ENCODE data around the gene SLC17A2. TPM values are rescaled to one million over a fixed set of nuclear protein-coding genes. Genes with fewer than 3 reads are reported as not detected.
A peak's percentile ranks its signal among the peaks of the same experiment; 100 is the strongest.

The SLC17A2 gene
- total and polyA plus RNA-seq, 7 donors = not detected

GRCh38 chr6:25888626-25889025, 41.9 kb downstream of the SLC17A2 start:
- Histone ChIP-seq H3K4me3 (no peak overlapping the region), H3K4me1 (no peaks in the 10 kb centered on the region), H3K9me3 (no peaks in the 10 kb centered on the region), H3K27ac (no peak overlapping the region), H3K36me3 (ENCODE audit: insufficient read depth in 1 of 2, low read depth in 1 of 2) (no peaks in the 10 kb centered on the region), H3K27me3 (ENCODE audit: insufficient read depth in 3 of 3, low read length in 2 of 3) (no peaks in the 10 kb centered on the region)
- no peak for TF ChIP-seq CTCF (IDR thresholded peaks at IDR 0.05)
- intact Hi-C loops (cut with DNase I) = loop anchor here in 1 of 2 donors (5.0 kb wide), 1 partner anchor 101 kb away; no protein-coding TSS in a partner anchor
- DNase-seq (no peak), ATAC-seq (no peak)
- WGBS, 3 donors = 77 to 94% (median 89%) methylated on average over 2 of the region's 2 CpGs

DNA sequence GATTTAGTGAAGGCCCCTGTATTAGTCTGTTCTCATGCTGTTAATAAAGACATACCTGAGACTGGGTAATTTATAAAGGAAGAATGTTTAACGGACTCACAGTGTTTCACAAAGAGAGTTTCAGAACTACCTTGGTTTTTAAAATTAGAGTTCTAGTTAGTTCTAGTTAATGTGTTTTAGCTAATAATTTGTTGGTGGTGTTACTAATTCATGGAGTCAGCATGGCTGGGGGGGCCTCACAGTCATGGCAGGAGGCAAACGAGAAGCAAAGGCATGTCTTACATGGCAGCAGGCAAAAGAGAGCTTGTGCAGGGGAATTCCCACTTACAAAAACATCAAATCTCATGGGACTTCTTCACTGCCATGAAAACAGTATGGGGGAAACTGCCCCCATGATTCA, 44.4 kb downstream of the SLC17A2 start:
- H3K4me1 ChIP-seq = no peaks in the 10 kb centered on the region
- ATAC-seq = no peak
- H3K9me3 ChIP-seq = no peaks in the 10 kb centered on the region
- 79 to 90% (median 87%) methylated on average over 2 of the region's 2 CpGs for WGBS, 3 donors
- H3K36me3 ChIP-seq (ENCODE audit: insufficient read depth in 1 of 2, low read depth in 1 of 2) = no peaks in the 10 kb centered on the region
- H3K27me3 ChIP-seq (ENCODE audit: insufficient read depth in 3 of 3, low read length in 2 of 3) = no peaks in the 10 kb centered on the region
- DNase-seq = no peak
- intact Hi-C loops (cut with DNase I) = loop anchor here in 1 of 2 donors (5.0 kb wide), 1 partner anchor 99 kb away; no protein-coding TSS in a partner anchor
- no peak overlapping the region for H3K27ac ChIP-seq
- H3K4me3 ChIP-seq = no peak overlapping the region
- no peak for TF ChIP-seq CTCF (IDR thresholded peaks at IDR 0.05)

DNA sequence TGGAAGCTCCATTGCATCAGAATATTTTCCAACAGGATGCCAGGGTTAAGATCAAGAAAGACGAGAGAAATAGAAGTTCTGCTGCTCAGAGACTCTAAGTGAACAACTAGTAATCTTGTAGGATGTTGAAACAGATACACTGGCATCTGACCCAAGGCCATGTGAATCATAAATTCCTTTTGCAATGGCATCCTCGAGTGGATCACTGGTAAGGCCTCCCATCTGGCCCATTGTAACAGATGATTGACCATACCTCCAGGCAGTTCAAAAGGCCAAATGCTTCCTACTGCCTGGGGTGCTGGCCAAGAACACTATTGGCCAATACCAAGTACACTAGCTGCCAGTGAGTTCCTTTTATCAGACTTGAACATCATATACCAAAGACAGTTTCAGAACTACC, 46.5 kb downstream of the SLC17A2 start:
- no peaks in the 10 kb centered on the region for H3K4me1 ChIP-seq
- no peak overlapping the region for H3K27ac ChIP-seq
- H3K4me3 ChIP-seq = no peak overlapping the region
- intact Hi-C loops (cut with DNase I) = no loop called here
- ATAC-seq = peak in 3 of 4 donors; percentile 64 to 87 (median 66)
- H3K9me3 ChIP-seq = no peaks in the 10 kb centered on the region
- WGBS, 3 donors = 40 to 47% (median 42%) methylated on average over 2 of the region's 2 CpGs
- H3K36me3 ChIP-seq (ENCODE audit: insufficient read depth in 1 of 2, low read depth in 1 of 2) = no peaks in the 10 kb centered on the region
- peak in 1 of 2 donors; percentile 17 for DNase-seq
- no peaks in the 10 kb centered on the region for H3K27me3 ChIP-seq (ENCODE audit: insufficient read depth in 3 of 3, low read length in 2 of 3)
- no peak for TF ChIP-seq CTCF (IDR thresholded peaks at IDR 0.05)

DNA sequence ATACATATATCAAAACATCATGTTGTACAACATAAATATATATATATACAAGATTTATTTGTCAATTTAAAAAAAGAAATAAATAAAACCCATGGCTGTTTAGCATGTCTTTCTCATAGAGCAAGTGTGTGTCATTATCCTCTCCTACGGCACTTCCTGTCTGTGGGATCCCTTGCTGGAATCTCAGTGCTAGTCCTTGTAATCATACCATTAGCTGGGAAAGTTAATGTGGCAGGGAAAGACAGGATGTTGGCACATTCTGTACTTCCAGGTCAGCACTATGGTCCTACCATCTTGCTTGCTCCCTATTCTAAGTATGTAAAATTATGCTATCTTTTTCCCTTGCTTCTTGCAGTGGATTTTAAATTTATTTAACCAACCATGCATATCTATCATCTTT, 47.0 kb downstream of the SLC17A2 start:
- intact Hi-C loops (cut with DNase I) = no loop called here
- H3K9me3 ChIP-seq = no peaks in the 10 kb centered on the region
- no peaks in the 10 kb centered on the region for H3K27me3 ChIP-seq (ENCODE audit: insufficient read depth in 3 of 3, low read length in 2 of 3)
- no peak overlapping the region for H3K27ac ChIP-seq
- 76 to 85% (median 81%) methylated on average over 1 of the region's 1 CpG for WGBS, 3 donors
- H3K4me1 ChIP-seq = no peaks in the 10 kb centered on the region
- ATAC-seq (no peak), DNase-seq (no peak)
- no peaks in the 10 kb centered on the region for H3K36me3 ChIP-seq (ENCODE audit: insufficient read depth in 1 of 2, low read depth in 1 of 2)
- H3K4me3 ChIP-seq = no peak overlapping the region
- no peak for TF ChIP-seq CTCF (IDR thresholded peaks at IDR 0.05)

GRCh38 chr6:25882051-25882496, 48.4 kb downstream of the SLC17A2 start:
- WGBS, 3 donors = 23 to 57% (median 55%) methylated on average over 28 of the region's 28 CpGs
- H3K27me3 ChIP-seq (ENCODE audit: insufficient read depth in 3 of 3, low read length in 2 of 3) = no peaks in the 10 kb centered on the region
- intact Hi-C loops (cut with DNase I) = no loop called here
- ATAC-seq (no peak), DNase-seq (peak in 1 of 2 donors; percentile 50)
- no peak overlapping the region for H3K4me3 ChIP-seq
- H3K27ac ChIP-seq = no peak overlapping the region
- no peak for TF ChIP-seq CTCF (IDR thresholded peaks at IDR 0.05)
- H3K4me1 ChIP-seq = no peaks in the 10 kb centered on the region
- H3K36me3 ChIP-seq (ENCODE audit: insufficient read depth in 1 of 2, low read depth in 1 of 2) = no peaks in the 10 kb centered on the region
- no peaks in the 10 kb centered on the region for H3K9me3 ChIP-seq

All from psoas muscle (tissue), 8 donors.